Panc1 (cell line): Measurements from ENCODE around the gene TSSK6. TPM values are rescaled to one million over a fixed set of nuclear protein-coding genes. Genes with fewer than 3 reads are reported as not detected.

Source experiments
- ATAC-seq: fragments of 200-7000 bp; cut with Tn5 transposase; 2 replicates; pipeline ENCODE4 v1.9.1; 2020; ENCODE audit warnings: mild to moderate bottlenecking, moderate library complexity
- BruUV-seq: library from RNA; stranded (reverse); fragments of 400-500 nt; replicated peaks from 2 replicates; lab custom pipeline; 2021; lab: Mats Ljungman, UMichigan
- CTCF ChIA-PET: fragments of 300-600 bp; sonication (Branson Sonifier 250); formaldehyde crosslinking; loops from one replicate; lab custom pipeline; 2022; ENCODE audit warnings: antibody characterized with exemption; lab: Charles Lee
- POLR2A ChIA-PET: fragments of 300-600 bp; sonication (Branson Sonifier 250); formaldehyde crosslinking; loops from one replicate; lab custom pipeline; 2022; ENCODE audit warnings: antibody characterized with exemption; lab: Charles Lee
- DNase-seq: peaks from one replicate; pipeline ENCODE4 v3.0.0-alpha.2; 2010; ENCODE audit warnings: low read depth, low spot score
- H3K27ac ChIP-seq: 2 replicates; pipeline ENCODE4 v1.5.1; 2011; ENCODE audit warnings: mild to moderate bottlenecking, low read length, inconsistent platforms
- H3K27me3 ChIP-seq: fragments of 200-500 bp; sonication (Bioruptor generic); 2 replicates; pipeline ENCODE4 v1.6.0; 2014; ENCODE audit warnings: low read length, inconsistent platforms; ENCODE audit not compliant: control insufficient read depth, insufficient read depth
- H3K36me3 ChIP-seq: fragments of 200-500 bp; sonication (Bioruptor generic); 2 replicates; pipeline ENCODE4 v1.5.1; 2014; ENCODE audit warnings: inconsistent platforms, mild to moderate bottlenecking, low read length, moderate library complexity; ENCODE audit not compliant: control insufficient read depth, insufficient read depth
- H3K4me1 ChIP-seq: 2 replicates; pipeline ENCODE4 v1.5.1; 2011; ENCODE audit warnings: inconsistent platforms, mild to moderate bottlenecking, low read length, moderate library complexity; ENCODE audit not compliant: control insufficient read depth, insufficient read depth
- H3K4me3 ChIP-seq, 2 experiments: 2 replicates each; pipeline ENCODE4 v1.5.1; 2011 to 2012; ENCODE audit warnings: low read depth in 2 of 2, low read length in 2 of 2, mild to moderate bottlenecking in 2 of 2, inconsistent platforms in 1 of 2, moderate library complexity in 1 of 2
- H3K9me3 ChIP-seq: fragments of 200-500 bp; sonication (Bioruptor generic); 2 replicates; pipeline ENCODE4 v1.5.1; 2014; ENCODE audit warnings: low read depth, mild to moderate bottlenecking, inconsistent platforms, low read length, moderate library complexity; ENCODE audit not compliant: control insufficient read depth, insufficient read depth
- CTCF ChIP-seq: fragments of 450-650 bp; IDR thresholded peaks from 2 replicates; pipeline ENCODE4 v1.5.1; 2017; ENCODE audit warnings: mild to moderate bottlenecking
- POLR2AphosphoS5 ChIP-seq: IDR thresholded peaks from 2 replicates; pipeline ENCODE4 v1.6.1; 2012; ENCODE audit warnings: mild to moderate bottlenecking, low read depth, low read length, moderate library complexity
- REST ChIP-seq, 2 experiments: IDR thresholded peaks; 2 replicates each; pipeline ENCODE4 v1.6.1; 2011 to 2012; ENCODE audit warnings: low read depth in 2 of 2, control low read depth in 1 of 2, low read length in 1 of 2, mild to moderate bottlenecking in 1 of 2, moderate library complexity in 1 of 2; ENCODE audit not compliant: insufficient read depth in 1 of 2
- SIN3A ChIP-seq: IDR thresholded peaks from 2 replicates; pipeline ENCODE4 v1.6.1; 2012; ENCODE audit warnings: low read depth, mild to moderate bottlenecking, low read length, moderate library complexity, borderline replicate concordance; ENCODE audit not compliant: insufficient read depth
- TCF7L2 ChIP-seq: IDR thresholded peaks from 2 replicates; pipeline ENCODE4 v1.6.1; 2011; ENCODE audit warnings: mild to moderate bottlenecking, low read depth, low read length, inconsistent platforms
- in situ Hi-C: cut with HindIII; loops from 2 replicates; pipeline ENCODE4 v1.10.0; 2016; ENCODE audit warnings: low sequenced_read_pairs, low pct_unique_long_range_greater_than_20kb
- intact Hi-C: fragments of 100-400 bp; cut with micrococcal nuclease; formaldehyde crosslinking; loops from one replicate; pipeline ENCODE4 v1.10.0; 2022; ENCODE audit not compliant: unreplicated experiment
- total RNA-seq: library from RNA; stranded (reverse); gene quantifications from one replicate; pipeline ENCODE4 v1.2.1, GENCODE V29; 2021; ENCODE audit not compliant: unreplicated experiment

The TSSK6 gene
- total RNA-seq, 1 experiment from 2014 or later = 1.8 TPM

- in situ Hi-C loops = no loop called here
Measured at GRCh38 chr19:19544954-19545591, 29.7 kb upstream of the TSSK6 start.

GRCh38 chr19:19544257-19544953 is 29.1 kb upstream of the TSSK6 start:
- CTCF ChIA-PET = no interaction called here
- in situ Hi-C loops = no loop called here
- no peak for TF ChIP-seq SIN3A
- TF ChIP-seq REST (IDR thresholded peaks at IDR 0.05; ENCODE audit: insufficient read depth in 1 of 2, low read depth in 2 of 2, low read length in 1 of 2) = no peak
- no peak for TF ChIP-seq POLR2AphosphoS5

More at GRCh38 chr19:19544954-19545591, 29.7 kb upstream of the TSSK6 start:
- H3K36me3 ChIP-seq = no peaks in the 10 kb centered on the region
- intact Hi-C loops = no loop called here
- TF ChIP-seq POLR2AphosphoS5 (no peak), TCF7L2 (no peak), CTCF (no peak), SIN3A (no peak)
- BruUV-seq = no TSS peak
- H3K9me3 ChIP-seq = no peaks in the 10 kb centered on the region
- DNase-seq (no peak), ATAC-seq (no peak)
- CTCF ChIA-PET = no interaction called here
- H3K27me3 ChIP-seq = no peaks in the 10 kb centered on the region
- no peaks in the 10 kb centered on the region for H3K4me1 ChIP-seq
- no peak overlapping the region for H3K27ac ChIP-seq
- no peak overlapping the region for H3K4me3 ChIP-seq
- POLR2A ChIA-PET = no interaction called here

GRCh38 chr19:19543640-19544039 is 28.3 kb upstream of the TSSK6 start:
- no peaks in the 10 kb centered on the region for H3K36me3 ChIP-seq
- no peaks in the 10 kb centered on the region for H3K9me3 ChIP-seq
- no peak overlapping the region for H3K27ac ChIP-seq
- in situ Hi-C loops (no loop called here), intact Hi-C loops (no loop called here)
- no peaks in the 10 kb centered on the region for H3K27me3 ChIP-seq
- H3K4me3 ChIP-seq = no peak overlapping the region
- DNase-seq (no peak), ATAC-seq (no peak)
- BruUV-seq = no TSS peak
- CTCF ChIA-PET = interaction anchor here (0.7 kb wide), 1 partner anchor 7 kb away, joined by 3 read pairs; no protein-coding TSS in a partner anchor
- POLR2A ChIA-PET = no interaction called here
- TF ChIP-seq TCF7L2 (no peak), POLR2AphosphoS5 (no peak), CTCF (no peak), REST (IDR thresholded peaks at IDR 0.05; ENCODE audit: insufficient read depth in 1 of 2, low read depth in 2 of 2, low read length in 1 of 2) (no peak), SIN3A (no peak)
- H3K4me1 ChIP-seq = no peaks in the 10 kb centered on the region

More at GRCh38 chr19:19544257-19544953, 29.1 kb upstream of the TSSK6 start:
- intact Hi-C loops = no loop called here
- DNase-seq (no peak), ATAC-seq (no peak)
- POLR2A ChIA-PET = no interaction called here
- no peaks in the 10 kb centered on the region for H3K27me3 ChIP-seq
- H3K9me3 ChIP-seq = no peaks in the 10 kb centered on the region
- no peaks in the 10 kb centered on the region for H3K4me1 ChIP-seq
- no TSS peak for BruUV-seq
- no peak overlapping the region for H3K4me3 ChIP-seq
- H3K27ac ChIP-seq = no peak overlapping the region
- H3K36me3 ChIP-seq = no peaks in the 10 kb centered on the region
